Ovary (tissue), 3 donors: Measurements from ENCODE around the gene PHKB.

ENCODE experiments used
- CTCF ChIP-seq, 3 donors: fragments of 450-650 bp in 2 of 3; fragments of 200-600 bp in 1 of 3; IDR thresholded peaks; one replicate each; pipeline versions ENCODE4 v1.5.1 to v1.8.0; 2016 to 2022; ENCODE audit warnings: antibody characterized with exemption in 3 of 3, mild to moderate bottlenecking in 1 of 3
- POLR2A ChIP-seq: fragments of 450-650 bp; IDR thresholded peaks from one replicate; pipeline ENCODE4 v1.6.1; 2017; ENCODE audit warnings: antibody characterized with exemption, mild to moderate bottlenecking, moderate library complexity
- donor health status: DM: no; HTN: no; CAD: no.

GRCh38 chr16:47446431-47446830, 14.7 kb upstream of the PHKB start:
- TF ChIP-seq POLR2A: no peak
- no peak for TF ChIP-seq CTCF (IDR thresholded peaks at IDR 0.05)
